Measurements from ENCODE around the gene FICD.

DNA sequence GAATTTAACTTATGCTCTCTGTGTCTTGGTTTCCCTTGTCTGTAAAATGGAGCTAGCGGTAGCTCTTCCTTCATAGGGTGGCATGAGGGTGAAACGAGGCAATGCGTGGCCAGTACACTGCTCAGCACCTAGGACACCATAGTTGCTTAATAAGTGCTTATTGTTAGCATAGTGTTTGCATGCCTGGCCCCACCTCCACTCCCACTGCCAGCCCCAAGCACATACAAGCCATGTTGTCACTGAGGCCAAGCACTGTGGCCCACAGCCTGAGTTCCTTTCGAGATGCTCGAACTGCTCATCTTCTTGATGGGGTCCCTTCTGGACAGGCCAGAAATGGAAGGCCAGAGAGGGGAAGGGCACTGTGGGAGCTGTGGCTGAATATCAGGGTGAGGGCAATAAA is 839 bp downstream of the FICD start:
- TF ChIP-seq, protein P1, sequence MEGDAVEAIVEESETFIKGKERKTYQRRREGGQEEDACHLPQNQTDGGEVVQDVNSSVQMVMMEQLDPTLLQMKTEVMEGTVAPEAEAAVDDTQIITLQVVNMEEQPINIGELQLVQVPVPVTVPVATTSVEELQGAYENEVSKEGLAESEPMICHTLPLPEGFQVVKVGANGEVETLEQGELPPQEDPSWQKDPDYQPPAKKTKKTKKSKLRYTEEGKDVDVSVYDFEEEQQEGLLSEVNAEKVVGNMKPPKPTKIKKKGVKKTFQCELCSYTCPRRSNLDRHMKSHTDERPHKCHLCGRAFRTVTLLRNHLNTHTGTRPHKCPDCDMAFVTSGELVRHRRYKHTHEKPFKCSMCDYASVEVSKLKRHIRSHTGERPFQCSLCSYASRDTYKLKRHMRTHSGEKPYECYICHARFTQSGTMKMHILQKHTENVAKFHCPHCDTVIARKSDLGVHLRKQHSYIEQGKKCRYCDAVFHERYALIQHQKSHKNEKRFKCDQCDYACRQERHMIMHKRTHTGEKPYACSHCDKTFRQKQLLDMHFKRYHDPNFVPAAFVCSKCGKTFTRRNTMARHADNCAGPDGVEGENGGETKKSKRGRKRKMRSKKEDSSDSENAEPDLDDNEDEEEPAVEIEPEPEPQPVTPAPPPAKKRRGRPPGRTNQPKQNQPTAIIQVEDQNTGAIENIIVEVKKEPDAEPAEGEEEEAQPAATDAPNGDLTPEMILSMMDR (conservative IDR thresholded peaks at IDR 0.05 in 1 of 2, IDR thresholded peaks at IDR 0.05 in 1 of 2; ENCODE audit: low read depth in 1 of 2, low read length in 2 of 2), result no peak
- no peak for TF ChIP-seq EZH2 (IDR thresholded peaks at IDR 0.05; ENCODE audit: low read length, missing control alignments)

All from fibroblast of lung (primary cell).